B cell (primary cell): ENCODE results near the gene TRAPPC2.

ENCODE experiments used
- CTCF ChIP-seq: fragments of 200-600 bp; IDR thresholded peaks from one replicate; pipeline ENCODE4 v1.8.0; 2022; ENCODE audit warnings: antibody characterized with exemption, mild to moderate bottlenecking
- EZH2 ChIP-seq: IDR thresholded peaks from 2 replicates; pipeline ENCODE4 v1.6.1; 2012; ENCODE audit warnings: borderline replicate concordance, low read depth, mild to moderate bottlenecking, moderate library complexity, low read length; ENCODE audit not compliant: insufficient read depth, poor library complexity, severe bottlenecking

DNA sequence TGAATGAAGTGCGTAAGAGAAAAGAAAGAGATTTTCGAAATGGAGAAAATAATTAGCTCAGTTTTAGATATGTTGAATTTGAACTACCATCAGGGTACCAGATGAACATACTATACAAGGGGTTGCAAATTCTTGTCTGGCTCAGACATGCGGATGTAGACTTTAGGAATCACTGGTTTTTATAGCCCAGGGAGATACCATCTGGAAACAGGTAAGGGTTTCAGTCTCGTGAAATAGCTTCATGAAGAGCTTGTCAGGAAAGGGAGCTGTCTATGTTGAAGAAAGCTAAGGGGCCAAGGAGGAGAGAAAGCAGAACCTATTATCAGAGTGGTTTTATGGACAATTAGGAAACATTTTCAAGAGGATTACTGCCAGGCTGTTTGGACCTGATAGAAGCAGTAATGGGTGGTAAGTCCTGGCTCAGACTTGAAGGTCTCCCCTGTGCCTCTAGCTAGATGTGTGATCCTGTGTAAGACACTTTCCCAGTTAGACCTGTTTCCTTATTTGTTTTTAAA lies 38.8 kb downstream of the TRAPPC2 start:
- TF ChIP-seq CTCF (no peak), EZH2 (no peak)
